SK-N-SH (cell line): Measurements from ENCODE around the gene FXYD2. TPM values are rescaled to one million over a fixed set of nuclear protein-coding genes. Genes with fewer than 3 reads are reported as not detected.

ENCODE experiments used
- CTCF ChIA-PET: fragments of 300-600, 350-600 bp; formaldehyde crosslinking; extraction: SDS; loops from one replicate; lab custom pipeline; 2021; lab: Yijun Ruan, JAX
- POLR2A ChIA-PET: fragments of 350-600 bp; sonication (Branson Sonifier 250); formaldehyde crosslinking; extraction: SDS; loops from one replicate; lab custom pipeline; 2020; ENCODE audit warnings: antibody characterized with exemption, inconsistent platforms; lab: Yijun Ruan, JAX
- DNase-seq: peaks from one replicate; pipeline ENCODE4 v3.0.0; 2012
- H2AFZ ChIP-seq: fragments of 200-600 bp; sonication (generic); 2 replicates; pipeline ENCODE4 v1.8.1; 2016; ENCODE audit warnings: antibody characterized with exemption, mild to moderate bottlenecking, low read depth
- H3F3A ChIP-seq: fragments of 200-600 bp; sonication (generic); replicated peaks from 2 replicates; pipeline ENCODE3; 2016; ENCODE audit warnings: antibody characterized with exemption, mild to moderate bottlenecking; ENCODE audit not compliant: insufficient read depth
- H3K27ac ChIP-seq, 2 experiments: fragments of 200-500 bp in 1 of 2; fragments of 200-600 bp in 1 of 2; sonication (Bioruptor generic) in 1 of 2; sonication (generic), shearing (Covaris generic) in 1 of 2; 2 replicates each; pipeline versions ENCODE4 v1.5.1 to v1.6.1; 2014 to 2016; ENCODE audit warnings: low read depth in 2 of 2, inconsistent platforms in 1 of 2, low read length in 1 of 2, mild to moderate bottlenecking in 1 of 2, mixed read lengths in 1 of 2
- H3K27me3 ChIP-seq: fragments of 200-600 bp; sonication (generic), shearing (Covaris generic); 2 replicates; pipeline ENCODE4 v1.6.1; 2016; ENCODE audit warnings: mixed run types; ENCODE audit not compliant: insufficient read depth
- H3K36me3 ChIP-seq, 2 experiments: fragments of 200-500 bp in 1 of 2; fragments of 200-600 bp in 1 of 2; sonication (Bioruptor generic) in 1 of 2; sonication (generic) in 1 of 2; replicated peaks in 1 of 2; 2 replicates each; pipeline versions ENCODE3 to v1.5.1; 2014 to 2016; ENCODE audit warnings: low read length in 1 of 2, mild to moderate bottlenecking in 1 of 2; ENCODE audit not compliant: insufficient read depth in 2 of 2, control insufficient read depth in 1 of 2
- H3K4me1 ChIP-seq, 2 experiments: fragments of 200-500 bp in 1 of 2; fragments of 200-600 bp in 1 of 2; sonication (Bioruptor generic) in 1 of 2; sonication (generic), shearing (Covaris generic) in 1 of 2; 2 replicates each; pipeline versions ENCODE4 v1.5.1 to v1.6.1; 2014 to 2016; ENCODE audit warnings: low read depth in 1 of 2, low read length in 1 of 2, mixed run types in 1 of 2; ENCODE audit not compliant: insufficient read depth in 2 of 2, control insufficient read depth in 1 of 2
- H3K4me2 ChIP-seq: fragments of 200-600 bp; sonication (generic), shearing (Covaris generic); 2 replicates; pipeline ENCODE4 v1.6.1; 2017; ENCODE audit warnings: mixed run types
- H3K4me3 ChIP-seq, 2 experiments: fragments of 200-500 bp in 1 of 2; fragments of 200-600 bp in 1 of 2; sonication (Bioruptor generic) in 1 of 2; sonication (generic), shearing (Covaris generic) in 1 of 2; 2 replicates each; pipeline versions ENCODE4 v1.5.1 to v1.8.1; 2014 to 2016; ENCODE audit warnings: low read depth in 2 of 2, inconsistent platforms in 1 of 2, low read length in 1 of 2, mild to moderate bottlenecking in 1 of 2, mixed read lengths in 1 of 2, moderate library complexity in 1 of 2
- H3K79me2 ChIP-seq: fragments of 200-600 bp; sonication (generic); 2 replicates; pipeline ENCODE4 v1.8.1; 2017; ENCODE audit warnings: mild to moderate bottlenecking; ENCODE audit not compliant: insufficient read depth
- H3K9ac ChIP-seq: fragments of 200-600 bp; sonication (generic); 2 replicates; pipeline ENCODE4 v1.6.1; 2017; ENCODE audit warnings: mixed run types
- H3K9me2 ChIP-seq: fragments of 200-600 bp; sonication (generic); 2 replicates; pipeline ENCODE4 v1.6.1; 2017; ENCODE audit warnings: mixed run types
- H3K9me3 ChIP-seq: fragments of 200-600 bp; sonication (generic); 2 replicates; pipeline ENCODE4 v1.6.1; 2017; ENCODE audit warnings: mixed run types, mild to moderate bottlenecking, moderate library complexity
- H4K20me1 ChIP-seq: fragments of 200-600 bp; sonication (generic); 2 replicates; pipeline ENCODE4 v1.6.1; 2017; ENCODE audit warnings: mild to moderate bottlenecking, mixed run types; ENCODE audit not compliant: insufficient read depth
- CHD2 ChIP-seq: fragments of 150-350 bp; IDR thresholded peaks from 2 replicates; pipeline ENCODE4 v1.6.1; 2018; ENCODE audit warnings: low read length; ENCODE audit not compliant: partially characterized antibody
- EP300 ChIP-seq, 2 experiments: IDR thresholded peaks; 2 replicates each; pipeline versions ENCODE4 v1.4.0 to v1.6.1; 2012; ENCODE audit warnings: borderline replicate concordance in 1 of 2, low read depth in 1 of 2, low read length in 1 of 2
- EZH2phosphoT487 ChIP-seq: fragments of 200-600 bp; sonication (generic); IDR thresholded peaks from 2 replicates; pipeline ENCODE4 v1.6.1; 2017; ENCODE audit warnings: low read depth, mixed run types, mild to moderate bottlenecking, antibody characterized with exemption, moderate library complexity, borderline replicate concordance
- FOXM1 ChIP-seq: IDR thresholded peaks from 2 replicates; pipeline ENCODE4 v1.4.0; 2012; ENCODE audit warnings: low read depth, mild to moderate bottlenecking
- GABPA ChIP-seq: IDR thresholded peaks from 2 replicates; pipeline ENCODE4 v1.4.0; 2012; ENCODE audit warnings: low read depth, mild to moderate bottlenecking
- MEF2A ChIP-seq: IDR thresholded peaks from 2 replicates; pipeline ENCODE4 v1.4.0; 2012; ENCODE audit warnings: low read depth, borderline replicate concordance
- NFIC ChIP-seq: IDR thresholded peaks from 2 replicates; pipeline ENCODE4 v1.4.0; 2012; ENCODE audit warnings: borderline replicate concordance
- NRF1 ChIP-seq: IDR thresholded peaks from 2 replicates; pipeline ENCODE4 v1.6.1; 2012; ENCODE audit warnings: low read depth, mild to moderate bottlenecking, low read length
- RCOR1 ChIP-seq: fragments of 150-350 bp; IDR thresholded peaks from 2 replicates; pipeline ENCODE4 v1.6.1; 2017; ENCODE audit warnings: antibody characterized with exemption, low read length
- RFX5 ChIP-seq: IDR thresholded peaks from 2 replicates; pipeline ENCODE4 v1.6.1; 2012; ENCODE audit warnings: mild to moderate bottlenecking, improper control_type of control experiment, low read length
- SMC3 ChIP-seq: IDR thresholded peaks from 2 replicates; pipeline ENCODE4 v1.6.1; 2012; ENCODE audit warnings: low read depth, low read length, improper control_type of control experiment
- TAF1 ChIP-seq: IDR thresholded peaks from 2 replicates; pipeline ENCODE4 v1.6.1; 2012; ENCODE audit warnings: low read depth, mild to moderate bottlenecking, low read length, moderate library complexity, borderline replicate concordance
- TCF12 ChIP-seq: IDR thresholded peaks from 2 replicates; pipeline ENCODE4 v1.4.0; 2012
- TEAD4 ChIP-seq: IDR thresholded peaks from 2 replicates; pipeline ENCODE4 v1.4.0; 2012; ENCODE audit warnings: mild to moderate bottlenecking, borderline replicate concordance; ENCODE audit not compliant: insufficient read depth
- WGBS: methylation state at CpG from one replicate; pipeline ENCODE4 v1.1.6; 2017; ENCODE audit warnings: low lambda C conversion rate; 5-methylcytosine and 5-hydroxymethylcytosine counted together
- polyA plus RNA-seq, 3 experiments: library from polyadenylated mRNA; depleted of rRNA; stranded (reverse); fragments of >200 nt; gene quantifications; 2 replicates each; pipeline ENCODE4 v1.2.3, GENCODE V29; 2012
- TF ChIP-seq, protein P1 (sequence below): IDR thresholded peaks from 2 replicates; pipeline ENCODE4 v1.6.1; 2012; ENCODE audit warnings: mild to moderate bottlenecking, low read depth, low read length, moderate library complexity
- TF ChIP-seq, protein P2 (sequence below): fragments of 150-350 bp; IDR thresholded peaks from 2 replicates; pipeline ENCODE4 v1.6.1; 2017; ENCODE audit warnings: antibody characterized with exemption, low read length, low read depth, borderline replicate concordance
- TF ChIP-seq, protein P3 (sequence below): IDR thresholded peaks from 2 replicates; pipeline ENCODE4 v1.4.0; 2012; ENCODE audit warnings: low read depth, borderline replicate concordance
- TF ChIP-seq, protein P4 (sequence below): IDR thresholded peaks from 2 replicates; pipeline ENCODE4 v1.4.0; 2012; ENCODE audit warnings: low read depth, borderline replicate concordance
- TF ChIP-seq, protein P5 (sequence below): IDR thresholded peaks from 2 replicates; pipeline ENCODE4 v1.4.0; 2012; ENCODE audit warnings: low read depth
- TF ChIP-seq, protein P6 (sequence below): fragments of 150-350 bp; IDR thresholded peaks from 2 replicates; pipeline ENCODE4 v1.6.1; 2016; ENCODE audit warnings: mild to moderate bottlenecking, low read depth, low read length

The FXYD2 gene
- polyA plus RNA-seq, 1 of the 3 experiments (the other 2 are of a cell fraction): not detected

DNA sequence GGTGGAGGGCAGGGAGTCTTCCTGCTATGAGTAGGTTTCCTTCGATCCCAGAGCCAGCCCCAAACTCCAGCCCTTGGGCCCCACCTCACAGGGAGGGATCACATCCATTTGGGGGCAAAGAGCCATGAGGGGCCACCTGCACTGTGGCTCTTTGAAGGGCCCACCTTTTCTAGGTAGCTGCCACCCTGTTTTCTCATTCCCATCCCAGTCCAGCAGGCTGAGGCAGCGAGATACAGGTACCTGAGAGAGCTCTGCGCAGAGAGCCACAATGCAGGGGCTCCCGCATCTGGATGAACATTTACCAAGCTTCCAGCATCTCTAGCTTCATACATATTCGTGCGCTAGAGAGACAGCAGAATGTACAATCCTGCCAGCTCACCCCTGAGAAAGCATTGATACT is 35.6 kb upstream of the FXYD2 start:
- Histone ChIP-seq H4K20me1 (no peaks in the 10 kb centered on the region), H3K27ac (no peak overlapping the region), H3K9ac (no peak overlapping the region), H3K27me3 (no peaks in the 10 kb centered on the region; the same call in 1 of the 2 replicates), H3K79me2 (no peaks in the 10 kb centered on the region), H3K4me1 (peaks cover 0 to 20% of the 10 kb centered on the region in 2 experiments; a peak in 2 of 4 replicates), H3K9me2 (no peaks in the 10 kb centered on the region), H2AFZ (no peak overlapping the region), H3K4me2 (no peak overlapping the region), H3K4me3 (no peak overlapping the region), H3F3A (no peaks in the 10 kb centered on the region), H3K9me3 (no peaks in the 10 kb centered on the region), H3K36me3 (no peaks in the 10 kb centered on the region)
- ChIA-PET POLR2A (interaction anchor here (1.1 kb wide), 1 partner anchor 10 kb away, joined by 3 read pairs; no protein-coding TSS in a partner anchor), CTCF (interaction anchor here (0.8 to 4.2 kb wide), 8 partner anchors 11 to 434 kb away, joined by 3 to 36 read pairs (median 5); no protein-coding TSS in a partner anchor)
- TF ChIP-seq EP300 (IDR thresholded peaks at IDR 0.05; ENCODE audit: borderline replicate concordance in 1 of 2, low read depth in 1 of 2, low read length in 1 of 2) (no peak), MEF2A (no peak), TAF1 (no peak), FOXM1 (no peak), TEAD4 (no peak), RCOR1 (no peak), NFIC (no peak), EZH2phosphoT487 (no peak), NRF1 (no peak), TCF12 (no peak), RFX5 (no peak), GABPA (no peak), CHD2 (no peak), SMC3 (no peak)
- TF ChIP-seq, protein P1, sequence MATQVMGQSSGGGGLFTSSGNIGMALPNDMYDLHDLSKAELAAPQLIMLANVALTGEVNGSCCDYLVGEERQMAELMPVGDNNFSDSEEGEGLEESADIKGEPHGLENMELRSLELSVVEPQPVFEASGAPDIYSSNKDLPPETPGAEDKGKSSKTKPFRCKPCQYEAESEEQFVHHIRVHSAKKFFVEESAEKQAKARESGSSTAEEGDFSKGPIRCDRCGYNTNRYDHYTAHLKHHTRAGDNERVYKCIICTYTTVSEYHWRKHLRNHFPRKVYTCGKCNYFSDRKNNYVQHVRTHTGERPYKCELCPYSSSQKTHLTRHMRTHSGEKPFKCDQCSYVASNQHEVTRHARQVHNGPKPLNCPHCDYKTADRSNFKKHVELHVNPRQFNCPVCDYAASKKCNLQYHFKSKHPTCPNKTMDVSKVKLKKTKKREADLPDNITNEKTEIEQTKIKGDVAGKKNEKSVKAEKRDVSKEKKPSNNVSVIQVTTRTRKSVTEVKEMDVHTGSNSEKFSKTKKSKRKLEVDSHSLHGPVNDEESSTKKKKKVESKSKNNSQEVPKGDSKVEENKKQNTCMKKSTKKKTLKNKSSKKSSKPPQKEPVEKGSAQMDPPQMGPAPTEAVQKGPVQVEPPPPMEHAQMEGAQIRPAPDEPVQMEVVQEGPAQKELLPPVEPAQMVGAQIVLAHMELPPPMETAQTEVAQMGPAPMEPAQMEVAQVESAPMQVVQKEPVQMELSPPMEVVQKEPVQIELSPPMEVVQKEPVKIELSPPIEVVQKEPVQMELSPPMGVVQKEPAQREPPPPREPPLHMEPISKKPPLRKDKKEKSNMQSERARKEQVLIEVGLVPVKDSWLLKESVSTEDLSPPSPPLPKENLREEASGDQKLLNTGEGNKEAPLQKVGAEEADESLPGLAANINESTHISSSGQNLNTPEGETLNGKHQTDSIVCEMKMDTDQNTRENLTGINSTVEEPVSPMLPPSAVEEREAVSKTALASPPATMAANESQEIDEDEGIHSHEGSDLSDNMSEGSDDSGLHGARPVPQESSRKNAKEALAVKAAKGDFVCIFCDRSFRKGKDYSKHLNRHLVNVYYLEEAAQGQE: no peak
- TF ChIP-seq, protein P2, sequence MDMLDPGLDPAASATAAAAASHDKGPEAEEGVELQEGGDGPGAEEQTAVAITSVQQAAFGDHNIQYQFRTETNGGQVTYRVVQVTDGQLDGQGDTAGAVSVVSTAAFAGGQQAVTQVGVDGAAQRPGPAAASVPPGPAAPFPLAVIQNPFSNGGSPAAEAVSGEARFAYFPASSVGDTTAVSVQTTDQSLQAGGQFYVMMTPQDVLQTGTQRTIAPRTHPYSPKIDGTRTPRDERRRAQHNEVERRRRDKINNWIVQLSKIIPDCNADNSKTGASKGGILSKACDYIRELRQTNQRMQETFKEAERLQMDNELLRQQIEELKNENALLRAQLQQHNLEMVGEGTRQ: no peak
- TF ChIP-seq, protein P3, sequence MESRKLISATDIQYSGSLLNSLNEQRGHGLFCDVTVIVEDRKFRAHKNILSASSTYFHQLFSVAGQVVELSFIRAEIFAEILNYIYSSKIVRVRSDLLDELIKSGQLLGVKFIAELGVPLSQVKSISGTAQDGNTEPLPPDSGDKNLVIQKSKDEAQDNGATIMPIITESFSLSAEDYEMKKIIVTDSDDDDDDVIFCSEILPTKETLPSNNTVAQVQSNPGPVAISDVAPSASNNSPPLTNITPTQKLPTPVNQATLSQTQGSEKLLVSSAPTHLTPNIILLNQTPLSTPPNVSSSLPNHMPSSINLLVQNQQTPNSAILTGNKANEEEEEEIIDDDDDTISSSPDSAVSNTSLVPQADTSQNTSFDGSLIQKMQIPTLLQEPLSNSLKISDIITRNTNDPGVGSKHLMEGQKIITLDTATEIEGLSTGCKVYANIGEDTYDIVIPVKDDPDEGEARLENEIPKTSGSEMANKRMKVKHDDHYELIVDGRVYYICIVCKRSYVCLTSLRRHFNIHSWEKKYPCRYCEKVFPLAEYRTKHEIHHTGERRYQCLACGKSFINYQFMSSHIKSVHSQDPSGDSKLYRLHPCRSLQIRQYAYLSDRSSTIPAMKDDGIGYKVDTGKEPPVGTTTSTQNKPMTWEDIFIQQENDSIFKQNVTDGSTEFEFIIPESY: no peak
- TF ChIP-seq, protein P4, sequence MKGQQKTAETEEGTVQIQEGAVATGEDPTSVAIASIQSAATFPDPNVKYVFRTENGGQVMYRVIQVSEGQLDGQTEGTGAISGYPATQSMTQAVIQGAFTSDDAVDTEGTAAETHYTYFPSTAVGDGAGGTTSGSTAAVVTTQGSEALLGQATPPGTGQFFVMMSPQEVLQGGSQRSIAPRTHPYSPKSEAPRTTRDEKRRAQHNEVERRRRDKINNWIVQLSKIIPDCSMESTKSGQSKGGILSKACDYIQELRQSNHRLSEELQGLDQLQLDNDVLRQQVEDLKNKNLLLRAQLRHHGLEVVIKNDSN: no peak
- TF ChIP-seq, protein P5, sequence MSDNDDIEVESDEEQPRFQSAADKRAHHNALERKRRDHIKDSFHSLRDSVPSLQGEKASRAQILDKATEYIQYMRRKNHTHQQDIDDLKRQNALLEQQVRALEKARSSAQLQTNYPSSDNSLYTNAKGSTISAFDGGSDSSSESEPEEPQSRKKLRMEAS: no peak
- TF ChIP-seq, protein P6, sequence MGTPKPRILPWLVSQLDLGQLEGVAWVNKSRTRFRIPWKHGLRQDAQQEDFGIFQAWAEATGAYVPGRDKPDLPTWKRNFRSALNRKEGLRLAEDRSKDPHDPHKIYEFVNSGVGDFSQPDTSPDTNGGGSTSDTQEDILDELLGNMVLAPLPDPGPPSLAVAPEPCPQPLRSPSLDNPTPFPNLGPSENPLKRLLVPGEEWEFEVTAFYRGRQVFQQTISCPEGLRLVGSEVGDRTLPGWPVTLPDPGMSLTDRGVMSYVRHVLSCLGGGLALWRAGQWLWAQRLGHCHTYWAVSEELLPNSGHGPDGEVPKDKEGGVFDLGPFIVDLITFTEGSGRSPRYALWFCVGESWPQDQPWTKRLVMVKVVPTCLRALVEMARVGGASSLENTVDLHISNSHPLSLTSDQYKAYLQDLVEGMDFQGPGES: no peak
- no peak for DNase-seq
- 72% methylated on average over 3 of the region's 6 CpGs for WGBS
